ENCODE measurements around the gene HSD17B13.
"Not testable (repeated sequence)": the region's sequence is repeated elsewhere in the genome, so short reads cannot be mapped to it uniquely, and the experiment has no call there.

HSD17B13 gene

GRCh38 chr4:87322754-87323153 is at the start of gene HSD17B13:
HSD17B13 (minus strand) TSS chr4:87322882; CDS start chr4:87322841, 41 bp downstream.
- DNase-seq (ENCODE audit: low spot score): no peak

GRCh38 chr4:87370068-87370467 is 47.4 kb upstream of the HSD17B13 start:
- DNase-seq (ENCODE audit: low spot score): no peak

- DNase-seq (ENCODE audit: low spot score): no peak
These were observed 44.0 kb upstream of the HSD17B13 start for GRCh38 chr4:87366521-87367162.

GRCh38 chr4:87365348-87365747 is 42.7 kb upstream of the HSD17B13 start:
- DNase-seq (ENCODE audit: low spot score): no peak

- no peak for DNase-seq (ENCODE audit: low spot score)
These were observed 40.9 kb upstream of the HSD17B13 start for GRCh38 chr4:87363552-87363951.

GRCh38 chr4:87360338-87360935 is 37.8 kb upstream of the HSD17B13 start:
- no peak for DNase-seq (ENCODE audit: low spot score)

- DNase-seq (ENCODE audit: low spot score): no peak
These were observed 36.6 kb upstream of the HSD17B13 start for GRCh38 chr4:87359258-87359657.

GRCh38 chr4:87356832-87357526 is 34.3 kb upstream of the HSD17B13 start:
- DNase-seq (ENCODE audit: low spot score): no peak

GRCh38 chr4:87354168-87355102 is 31.8 kb upstream of the HSD17B13 start:
- no peak for DNase-seq (ENCODE audit: low spot score)

- DNase-seq (ENCODE audit: low spot score): peak; percentile 20
These were observed 30.9 kb upstream of the HSD17B13 start for GRCh38 chr4:87353592-87353991.

GRCh38 chr4:87345139-87345538 is 22.5 kb upstream of the HSD17B13 start:
- DNase-seq (ENCODE audit: low spot score): no peak

- DNase-seq (ENCODE audit: low spot score): no peak
These were observed 20.2 kb upstream of the HSD17B13 start for GRCh38 chr4:87342872-87343271.

- DNase-seq (ENCODE audit: low spot score): not testable (repeated sequence)
These were observed 19.4 kb upstream of the HSD17B13 start for GRCh38 chr4:87341954-87342635.

GRCh38 chr4:87339440-87339839 is 16.8 kb upstream of the HSD17B13 start:
- DNase-seq (ENCODE audit: low spot score): no peak

GRCh38 chr4:87337361-87337760 is 14.7 kb upstream of the HSD17B13 start:
- no peak for DNase-seq (ENCODE audit: low spot score)

- DNase-seq (ENCODE audit: low spot score): no peak
These were observed 10.6 kb upstream of the HSD17B13 start for GRCh38 chr4:87333267-87333666.

- no peak for DNase-seq (ENCODE audit: low spot score)
These were observed 8.1 kb upstream of the HSD17B13 start for GRCh38 chr4:87330761-87331160.

- DNase-seq (ENCODE audit: low spot score): no peak
These were observed 4.5 kb upstream of the HSD17B13 start for GRCh38 chr4:87327136-87327535.

- DNase-seq (ENCODE audit: low spot score): no peak
These were observed 3.8 kb upstream of the HSD17B13 start for GRCh38 chr4:87326460-87326859.

- no peak for DNase-seq (ENCODE audit: low spot score)
These were observed 794 bp downstream of the HSD17B13 start for GRCh38 chr4:87321888-87322287.

- DNase-seq (ENCODE audit: low spot score): no peak
These were observed 5.2 kb downstream of the HSD17B13 start for GRCh38 chr4:87317527-87317926.

- DNase-seq (ENCODE audit: low spot score): no peak
These were observed 5.7 kb downstream of the HSD17B13 start for GRCh38 chr4:87316961-87317360.

Data from Ammon's horn (tissue), 1 donor.